ENCODE results near the gene LIN28B.
"Not testable (repeated sequence)": the region's sequence is repeated elsewhere in the genome, so short reads cannot be mapped to it uniquely, and the experiment has no call there.

The LIN28B gene

GRCh38 chr6:104957301-104958177, 632 bp downstream of the LIN28B start:
- no peak for DNase-seq

GRCh38 chr6:104958178-104959025, 1.5 kb downstream of the LIN28B start:
- no peak for DNase-seq

GRCh38 chr6:104959026-104959858, 2.3 kb downstream of the LIN28B start:
- DNase-seq, result peak in 1 of 2 experiments; percentile 13

GRCh38 chr6:104969108-104969507, 12.2 kb downstream of the LIN28B start:
- DNase-seq, result no peak

- no peak for DNase-seq
These were observed 13.1 kb downstream of the LIN28B start for GRCh38 chr6:104969785-104970581.

GRCh38 chr6:104973404-104973803, 16.5 kb downstream of the LIN28B start:
- DNase-seq, result no peak

- no peak for DNase-seq
These were observed 26.4 kb downstream of the LIN28B start for GRCh38 chr6:104983296-104983695.

- no peak for DNase-seq
These were observed 26.9 kb downstream of the LIN28B start for GRCh38 chr6:104983776-104984175.

GRCh38 chr6:104984831-104985230, 27.9 kb downstream of the LIN28B start:
- DNase-seq, result no peak

- not testable (repeated sequence) for DNase-seq
These were observed 29.0 kb downstream of the LIN28B start for GRCh38 chr6:104985875-104986274.

GRCh38 chr6:104986625-104987024, 29.7 kb downstream of the LIN28B start:
- DNase-seq, result no peak

- no peak for DNase-seq
These were observed 30.3 kb downstream of the LIN28B start for GRCh38 chr6:104987218-104987617.

GRCh38 chr6:104990085-104990484, 33.2 kb downstream of the LIN28B start:
- no peak for DNase-seq

- DNase-seq, result not testable (repeated sequence)
These were observed 34.2 kb downstream of the LIN28B start for GRCh38 chr6:104991062-104991461.

- DNase-seq, result not testable (repeated sequence)
These were observed 36.7 kb downstream of the LIN28B start for GRCh38 chr6:104993576-104993975.

- DNase-seq, result no peak
These were observed 39.2 kb downstream of the LIN28B start for GRCh38 chr6:104995989-104996617.

- DNase-seq, result no peak
These were observed 44.2 kb downstream of the LIN28B start for GRCh38 chr6:105001063-105001462.

- no peak for DNase-seq
These were observed 45.0 kb downstream of the LIN28B start for GRCh38 chr6:105001906-105002305.

GRCh38 chr6:105005451-105005850, 48.5 kb downstream of the LIN28B start:
- DNase-seq, result no peak

GRCh38 chr6:105013459-105013858, 56.6 kb downstream of the LIN28B start:
- not testable (repeated sequence) for DNase-seq

GRCh38 chr6:105014448-105014847, 57.5 kb downstream of the LIN28B start:
- no peak for DNase-seq
